K562 (cell line): ENCODE data around the gene CCSER2. TPM values are rescaled to one million over a fixed set of nuclear protein-coding genes. Genes with fewer than 3 reads are reported as not detected.

Experiments used
- ATAC-seq: fragments of 200-7000 bp; cut with Tn5 transposase; 3 replicates; pipeline ENCODE4 v1.9.1; 2020; ENCODE audit warnings: moderate library complexity
- BruUV-seq: library from RNA; stranded (reverse); fragments of 400-500 nt; replicated peaks from 2 replicates; lab custom pipeline; 2021; lab: Mats Ljungman, UMichigan
- CTCF ChIA-PET: fragments of 300-600 bp; formaldehyde crosslinking; extraction: SDS; loops from one replicate; lab custom pipeline; 2021; ENCODE audit warnings: low intra/inter-chr PET ratio; lab: Yijun Ruan, JAX
- POLR2A ChIA-PET: fragments of 300-600, 350-650 bp; sonication (Branson Sonifier 250); formaldehyde crosslinking; extraction: SDS; loops from one replicate; lab custom pipeline; 2021; ENCODE audit warnings: antibody characterized with exemption, inconsistent platforms; lab: Yijun Ruan, JAX
- DNase-seq, 4 experiments: peaks; one replicate each; pipeline versions ENCODE4 v3.0.0 to v3.0.0-alpha.2; 2011 to 2018; ENCODE audit warnings: low spot score in 3 of 4, mixed read lengths in 3 of 4; ENCODE audit errors: extremely low read depth in 1 of 4
- FAIRE-seq: peaks from 2 replicates; lab custom pipeline; 2011; peaks lifted over from hg19 to GRCh38; lab: Jason Lieb, UNC
- H2AFZ ChIP-seq: 2 replicates; pipeline ENCODE4 v1.6.0; 2011; ENCODE audit warnings: low read depth, low read length, control low read depth, inconsistent platforms
- H3K27ac ChIP-seq: fragments of 200-600 bp; 3 replicates; pipeline ENCODE4 v1.8.0; 2011; ENCODE audit warnings: low read depth, mild to moderate bottlenecking, control low read depth, inconsistent platforms, low read length, moderate library complexity, mixed read lengths; ENCODE audit errors: extremely low read depth
- H3K27me3 ChIP-seq, 2 experiments: fragments of 300-600 bp in 1 of 2; 2 replicates in 1 of 2; 3 replicates in 1 of 2; pipeline versions ENCODE4 v1.6.0 to v1.8.0; 2011; ENCODE audit warnings: inconsistent platforms in 2 of 2, low read length in 2 of 2, mild to moderate bottlenecking in 1 of 2, mixed read lengths in 1 of 2, moderate library complexity in 1 of 2; ENCODE audit not compliant: control insufficient read depth in 2 of 2, insufficient read depth in 2 of 2
- H3K36me3 ChIP-seq: fragments of 300-600 bp; 3 replicates; pipeline ENCODE4 v1.8.0; 2011; ENCODE audit warnings: mild to moderate bottlenecking, low read length, inconsistent platforms; ENCODE audit not compliant: control insufficient read depth, insufficient read depth
- H3K4me1 ChIP-seq, 2 experiments: fragments of 200-600 bp in 1 of 2; replicated peaks in 1 of 2; 2 replicates in 1 of 2; 3 replicates in 1 of 2; pipeline versions ENCODE4 v1.5.1 to v1.8.0; 2011; ENCODE audit warnings: inconsistent platforms in 2 of 2, low read length in 2 of 2, mild to moderate bottlenecking in 1 of 2, mixed read lengths in 1 of 2, moderate library complexity in 1 of 2; ENCODE audit not compliant: control insufficient read depth in 2 of 2, insufficient read depth in 2 of 2
- H3K4me2 ChIP-seq: 2 replicates; pipeline ENCODE4 v1.6.1; 2011; ENCODE audit warnings: low read length, control low read depth, inconsistent platforms, mixed read lengths; ENCODE audit not compliant: insufficient read depth
- H3K4me3 ChIP-seq: fragments of 200-600 bp; sonication (generic), shearing (Covaris generic); 2 replicates; pipeline ENCODE4 v1.5.1; 2016; ENCODE audit warnings: control low read depth, inconsistent platforms
- H3K79me2 ChIP-seq: fragments of 200-600 bp; 3 replicates; pipeline ENCODE4 v1.8.0; 2011; ENCODE audit warnings: low read length, inconsistent platforms; ENCODE audit not compliant: control insufficient read depth, insufficient read depth
- H3K9ac ChIP-seq, 2 experiments: 2 replicates each; pipeline versions ENCODE4 v1.6.0 to v1.6.1; 2011; ENCODE audit warnings: low read depth in 2 of 2, low read length in 2 of 2, control low read depth in 1 of 2, inconsistent platforms in 1 of 2, mild to moderate bottlenecking in 1 of 2, mixed read lengths in 1 of 2; ENCODE audit not compliant: insufficient read depth in 1 of 2
- H3K9me1 ChIP-seq: one replicate; pipeline ENCODE4 v1.6.0; 2011; ENCODE audit warnings: inconsistent platforms, mild to moderate bottlenecking, low read length, moderate library complexity; ENCODE audit not compliant: control insufficient read depth, insufficient read depth
- H3K9me3 ChIP-seq: replicated peaks from 2 replicates; pipeline ENCODE4 v1.5.1; 2011; ENCODE audit warnings: low read depth, low read length, inconsistent platforms; ENCODE audit not compliant: control insufficient read depth, insufficient read depth
- H4K20me1 ChIP-seq: replicated peaks from 2 replicates; pipeline ENCODE4 v1.6.1; 2011; ENCODE audit warnings: low read length, inconsistent platforms, mixed read lengths; ENCODE audit not compliant: control insufficient read depth, insufficient read depth
- DMBX1 ChIP-seq: fragments of 250-450 bp; sonication (Bioruptor Pico); IDR thresholded peaks from 2 replicates; pipeline ENCODE4 v1.8.0; 2022; ENCODE audit warnings: inconsistent platforms, mild to moderate bottlenecking, moderate library complexity, borderline replicate concordance
- NCOA6 ChIP-seq: fragments of 450-650 bp; IDR thresholded peaks from 2 replicates; pipeline ENCODE4 v1.6.1; 2017; ENCODE audit warnings: mild to moderate bottlenecking
- RBM25 ChIP-seq: fragments of 200-400 bp; formaldehyde crosslinking; IDR thresholded peaks from 2 replicates; pipeline ENCODE4 v1.6.1; 2018; ENCODE audit warnings: low read length, low read depth, moderate library complexity; ENCODE audit not compliant: severe bottlenecking
- STAT5A ChIP-seq: IDR thresholded peaks from 2 replicates; pipeline ENCODE4 v1.6.1; 2012; ENCODE audit warnings: low read length, inconsistent platforms, borderline replicate concordance
- TAF1 ChIP-seq: IDR thresholded peaks from 2 replicates; pipeline ENCODE4 v1.6.1; 2011; ENCODE audit warnings: mild to moderate bottlenecking, low read length, moderate library complexity; ENCODE audit not compliant: insufficient read depth, control insufficient read depth, severe bottlenecking; ENCODE audit errors: extremely low read depth
- ZBED1 ChIP-seq: IDR thresholded peaks from 2 replicates; pipeline ENCODE4 v1.6.1; 2014
- ZNF197 ChIP-seq: fragments of 200-800 bp; sonication (Bioruptor generic); IDR thresholded peaks from 2 replicates; pipeline ENCODE4 v1.6.1; 2016; ENCODE audit warnings: low read depth, missing genetic modification characterization, missing compliant biosample characterization
- ZNF324 ChIP-seq: fragments of 250-450 bp; sonication (Bioruptor Pico); IDR thresholded peaks from 2 replicates; pipeline ENCODE4 v1.4.0; 2020; ENCODE audit warnings: mild to moderate bottlenecking
- WGBS: fragments of 100-300 bp; shearing (Covaris generic); methylation state at CpG from one replicate; pipeline ENCODE4 v1.1.6; 2016; ENCODE audit warnings: low coverage, mixed read lengths; ENCODE audit not compliant: insufficient coverage; ENCODE audit errors: missing lambda C conversion rate; 5-methylcytosine and 5-hydroxymethylcytosine counted together
- in situ Hi-C: fragments of 300-500 bp; cut with MboI; formaldehyde crosslinking; loops from 4 replicates; pipeline ENCODE4 v1.15.0; 2018; ENCODE audit warnings: inconsistent platforms, mixed read lengths
- intact Hi-C: fragments of 100-400 bp; cut with micrococcal nuclease; formaldehyde crosslinking; loops from 2 replicates; pipeline ENCODE4 v1.14.2; 2022
- polyA plus RNA-seq, 8 experiments: library from polyadenylated mRNA; depleted of rRNA in 4 of 8; stranded (reverse) in 5 of 8; unstranded in 3 of 8; fragments of >200 nt; fragmentation: Nextera tagmentation in 2 of 8; fragmentation: Illumina TruSeq in 1 of 8; extraction: Ambion mirVana in 2 of 8; extraction: Trizol in 1 of 8; gene quantifications; 2 replicates each; pipeline versions ENCODE4 v1.2.1 to v1.2.3, GENCODE V29; 2011 to 2014; ENCODE audit warnings: inconsistent platforms in 1 of 8, missing spikeins in 1 of 8
- total RNA-seq, 7 experiments: library from RNA; depleted of rRNA in 6 of 7; stranded (reverse); fragments of >200 nt in 6 of 7; fragmentation: Illumina TruSeq in 2 of 7; extraction: Trizol in 2 of 7; gene quantifications; 2 replicates each; pipeline versions ENCODE4 v1.2.1 to v1.2.3, GENCODE V29; 2011 to 2021; ENCODE audit warnings: low replicate concordance in 1 of 7
- TF ChIP-seq, protein P1 (sequence below): fragments of 250-450 bp; sonication (Bioruptor Pico); IDR thresholded peaks from 2 replicates; pipeline ENCODE4 v1.8.0; 2022; ENCODE audit warnings: moderate library complexity, mild to moderate bottlenecking, inconsistent platforms
- TF ChIP-seq, protein P2 (sequence below): sonication (generic); formaldehyde crosslinking; IDR thresholded peaks from 2 replicates; pipeline ENCODE4 v1.8.0; 2023; ENCODE audit warnings: missing genetic modification reagents, mild to moderate bottlenecking, borderline replicate concordance

Gene CCSER2
- total and polyA plus RNA-seq, 9 of the 15 experiments (the other 6 are each of a cell fraction or from before 2014, with no cell fraction given) = 2.7 to 15.1 (median 9.7) TPM

DNA sequence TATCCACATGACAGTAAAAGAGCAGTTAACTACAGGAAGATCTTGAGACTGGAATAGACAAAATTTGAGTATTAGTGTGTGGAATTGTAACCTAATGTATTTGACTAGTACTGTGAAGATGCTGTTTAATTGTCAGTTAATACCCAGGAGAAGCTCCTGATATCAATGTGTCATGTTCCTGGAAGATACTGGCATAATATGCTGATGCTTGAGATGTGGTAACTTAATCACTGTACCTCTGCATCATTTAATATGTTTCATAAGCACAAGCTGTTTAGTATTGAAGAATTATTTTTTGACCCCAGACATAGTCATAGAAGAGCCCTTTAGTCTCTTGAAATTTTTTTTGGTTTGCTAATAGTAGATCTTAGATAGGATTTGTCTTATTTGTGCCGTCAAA, 15.4 kb downstream of the CCSER2 start:
- Histone ChIP-seq H3K36me3 (no peaks in the 10 kb centered on the region), H3K9me3 (no peaks in the 10 kb centered on the region), H3K4me3 (no peak overlapping the region), H3K27ac (no peak overlapping the region), H3K79me2 (no peaks in the 10 kb centered on the region), H3K27me3 (no peaks in the 10 kb centered on the region), H3K4me2 (no peak overlapping the region), H4K20me1 (no peaks in the 10 kb centered on the region), H2AFZ (no peak overlapping the region), H3K9me1 (no peaks in the 10 kb centered on the region), H3K9ac (no peak overlapping the region), H3K4me1 (peaks cover 0 to 8% of the 10 kb centered on the region in 2 experiments; a peak in 2 of 5 replicates)
- intact Hi-C loops (no loop called here), in situ Hi-C loops (no loop called here)
- DNase-seq = no peak
- ChIA-PET POLR2A (interaction anchor here (0.9 kb wide), 1 partner anchor 16 kb away, joined by 3 read pairs; the partner anchor contains the start of gene CCSER2), CTCF (no interaction called here)
- WGBS = 58% methylated on average over 1 of the region's 1 CpG
- no peak for TF ChIP-seq RBM25
- no peak for TF ChIP-seq ZNF197
- TF ChIP-seq TAF1 = no peak
- TF ChIP-seq, protein P1, sequence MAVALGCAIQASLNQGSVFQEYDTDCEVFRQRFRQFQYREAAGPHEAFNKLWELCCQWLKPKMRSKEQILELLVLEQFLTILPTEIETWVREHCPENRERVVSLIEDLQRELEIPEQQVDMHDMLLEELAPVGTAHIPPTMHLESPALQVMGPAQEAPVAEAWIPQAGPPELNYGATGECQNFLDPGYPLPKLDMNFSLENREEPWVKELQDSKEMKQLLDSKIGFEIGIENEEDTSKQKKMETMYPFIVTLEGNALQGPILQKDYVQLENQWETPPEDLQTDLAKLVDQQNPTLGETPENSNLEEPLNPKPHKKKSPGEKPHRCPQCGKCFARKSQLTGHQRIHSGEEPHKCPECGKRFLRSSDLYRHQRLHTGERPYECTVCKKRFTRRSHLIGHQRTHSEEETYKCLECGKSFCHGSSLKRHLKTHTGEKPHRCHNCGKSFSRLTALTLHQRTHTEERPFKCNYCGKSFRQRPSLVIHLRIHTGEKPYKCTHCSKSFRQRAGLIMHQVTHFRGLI = no peak
- TF ChIP-seq STAT5A = no peak
- no peak for TF ChIP-seq ZBED1
- TF ChIP-seq NCOA6 = no peak
- TF ChIP-seq ZNF324 (CRISPR knock-in tag) = no peak
- TF ChIP-seq DMBX1 = no peak
- TF ChIP-seq, protein P2, sequence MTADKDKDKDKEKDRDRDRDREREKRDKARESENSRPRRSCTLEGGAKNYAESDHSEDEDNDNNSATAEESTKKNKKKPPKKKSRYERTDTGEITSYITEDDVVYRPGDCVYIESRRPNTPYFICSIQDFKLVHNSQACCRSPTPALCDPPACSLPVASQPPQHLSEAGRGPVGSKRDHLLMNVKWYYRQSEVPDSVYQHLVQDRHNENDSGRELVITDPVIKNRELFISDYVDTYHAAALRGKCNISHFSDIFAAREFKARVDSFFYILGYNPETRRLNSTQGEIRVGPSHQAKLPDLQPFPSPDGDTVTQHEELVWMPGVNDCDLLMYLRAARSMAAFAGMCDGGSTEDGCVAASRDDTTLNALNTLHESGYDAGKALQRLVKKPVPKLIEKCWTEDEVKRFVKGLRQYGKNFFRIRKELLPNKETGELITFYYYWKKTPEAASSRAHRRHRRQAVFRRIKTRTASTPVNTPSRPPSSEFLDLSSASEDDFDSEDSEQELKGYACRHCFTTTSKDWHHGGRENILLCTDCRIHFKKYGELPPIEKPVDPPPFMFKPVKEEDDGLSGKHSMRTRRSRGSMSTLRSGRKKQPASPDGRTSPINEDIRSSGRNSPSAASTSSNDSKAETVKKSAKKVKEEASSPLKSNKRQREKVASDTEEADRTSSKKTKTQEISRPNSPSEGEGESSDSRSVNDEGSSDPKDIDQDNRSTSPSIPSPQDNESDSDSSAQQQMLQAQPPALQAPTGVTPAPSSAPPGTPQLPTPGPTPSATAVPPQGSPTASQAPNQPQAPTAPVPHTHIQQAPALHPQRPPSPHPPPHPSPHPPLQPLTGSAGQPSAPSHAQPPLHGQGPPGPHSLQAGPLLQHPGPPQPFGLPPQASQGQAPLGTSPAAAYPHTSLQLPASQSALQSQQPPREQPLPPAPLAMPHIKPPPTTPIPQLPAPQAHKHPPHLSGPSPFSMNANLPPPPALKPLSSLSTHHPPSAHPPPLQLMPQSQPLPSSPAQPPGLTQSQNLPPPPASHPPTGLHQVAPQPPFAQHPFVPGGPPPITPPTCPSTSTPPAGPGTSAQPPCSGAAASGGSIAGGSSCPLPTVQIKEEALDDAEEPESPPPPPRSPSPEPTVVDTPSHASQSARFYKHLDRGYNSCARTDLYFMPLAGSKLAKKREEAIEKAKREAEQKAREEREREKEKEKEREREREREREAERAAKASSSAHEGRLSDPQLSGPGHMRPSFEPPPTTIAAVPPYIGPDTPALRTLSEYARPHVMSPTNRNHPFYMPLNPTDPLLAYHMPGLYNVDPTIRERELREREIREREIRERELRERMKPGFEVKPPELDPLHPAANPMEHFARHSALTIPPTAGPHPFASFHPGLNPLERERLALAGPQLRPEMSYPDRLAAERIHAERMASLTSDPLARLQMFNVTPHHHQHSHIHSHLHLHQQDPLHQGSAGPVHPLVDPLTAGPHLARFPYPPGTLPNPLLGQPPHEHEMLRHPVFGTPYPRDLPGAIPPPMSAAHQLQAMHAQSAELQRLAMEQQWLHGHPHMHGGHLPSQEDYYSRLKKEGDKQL (CRISPR knock-in tag) = no peak
- no peak for ATAC-seq
- FAIRE-seq = no peak
- BruUV-seq = no TSS peak
